A673 (cell line): ENCODE data around the gene B4GALNT1. TPM values are rescaled to one million over a fixed set of nuclear protein-coding genes. Genes with fewer than 3 reads are reported as not detected.
"Not testable (repeated sequence)": the region's sequence is repeated elsewhere in the genome, so short reads cannot be mapped to it uniquely, and the experiment has no call there.

ENCODE experiments used
- BruUV-seq: library from RNA; stranded (reverse); fragments of 400-500 nt; replicated peaks from 2 replicates; lab custom pipeline; 2021; lab: Mats Ljungman, UMichigan
- CTCF ChIA-PET: fragments of 300-600 bp; sonication (Branson Sonifier 250); formaldehyde crosslinking; loops from one replicate; lab custom pipeline; 2022; ENCODE audit warnings: antibody characterized with exemption; lab: Charles Lee
- POLR2A ChIA-PET: fragments of 300-600 bp; sonication (Branson Sonifier 250); formaldehyde crosslinking; loops from one replicate; lab custom pipeline; 2022; ENCODE audit warnings: antibody characterized with exemption; ENCODE audit not compliant: low non-redundant PET; lab: Charles Lee
- DNase-seq: peaks from one replicate; pipeline ENCODE4 v3.0.0-alpha.2; 2015; ENCODE audit warnings: low spot score
- H3K27ac ChIP-seq: fragments of 200-600 bp; sonication (generic); 2 replicates; pipeline ENCODE4 v1.5.1; 2016; ENCODE audit warnings: mixed run types, low read depth, mild to moderate bottlenecking, mixed read lengths, antibody characterized with exemption, low read length; ENCODE audit not compliant: poor library complexity, severe bottlenecking
- H3K27me3 ChIP-seq: fragments of 200-600 bp; sonication (generic); replicated peaks from 2 replicates; pipeline ENCODE4 v1.6.1; 2017; ENCODE audit warnings: mixed run types, low read depth, mild to moderate bottlenecking, mixed read lengths, antibody characterized with exemption, low read length; ENCODE audit not compliant: insufficient read depth, poor library complexity
- H3K36me3 ChIP-seq: fragments of 200-600 bp; sonication (generic); 2 replicates; pipeline ENCODE4 v1.6.1; 2016; ENCODE audit warnings: mixed run types, mild to moderate bottlenecking, mixed read lengths, antibody characterized with exemption, low read length; ENCODE audit not compliant: insufficient read depth, poor library complexity, severe bottlenecking
- H3K4me1 ChIP-seq: fragments of 200-600 bp; sonication (generic); 2 replicates; pipeline ENCODE4 v1.6.1; 2017; ENCODE audit warnings: mixed run types, mild to moderate bottlenecking, mixed read lengths, antibody characterized with exemption, low read length; ENCODE audit not compliant: insufficient read depth, poor library complexity, severe bottlenecking
- H3K4me3 ChIP-seq: fragments of 200-600 bp; sonication (generic); 2 replicates; pipeline ENCODE4 v1.5.1; 2016; ENCODE audit warnings: low read depth, mixed run types, mild to moderate bottlenecking, mixed read lengths, low read length; ENCODE audit not compliant: poor library complexity, severe bottlenecking
- H3K9me3 ChIP-seq: fragments of 200-600 bp; sonication (generic); 2 replicates; pipeline ENCODE4 v1.6.1; 2016; ENCODE audit warnings: mixed run types, low read depth, mild to moderate bottlenecking, mixed read lengths, antibody characterized with exemption, low read length; ENCODE audit not compliant: poor library complexity, severe bottlenecking
- EZH2 ChIP-seq: fragments of 200-600 bp; sonication (generic); IDR thresholded peaks from 2 replicates; pipeline ENCODE4 v1.6.1; 2017; ENCODE audit warnings: borderline replicate concordance, low read depth, mild to moderate bottlenecking, mixed read lengths, antibody characterized with exemption, low read length; ENCODE audit not compliant: poor library complexity, severe bottlenecking
- intact Hi-C: fragments of 100-400 bp; cut with micrococcal nuclease; formaldehyde crosslinking; loops from one replicate; pipeline ENCODE4 v1.10.0; 2022; ENCODE audit not compliant: unreplicated experiment
- total RNA-seq: library from RNA; stranded (reverse); gene quantifications from 2 replicates; pipeline ENCODE4 v1.2.3, GENCODE V29; 2021
- TF ChIP-seq, protein P1 (sequence below): fragments of 300-800, 200-600 bp; sonication (generic); conservative IDR thresholded peaks from 2 replicates; pipeline ENCODE4 v1.5.1; 2017; ENCODE audit warnings: low read depth, mild to moderate bottlenecking, antibody characterized with exemption, low read length, moderate library complexity, mixed read lengths

Gene B4GALNT1
- total RNA-seq, 1 experiment from 2014 or later: 34.5 TPM

DNA sequence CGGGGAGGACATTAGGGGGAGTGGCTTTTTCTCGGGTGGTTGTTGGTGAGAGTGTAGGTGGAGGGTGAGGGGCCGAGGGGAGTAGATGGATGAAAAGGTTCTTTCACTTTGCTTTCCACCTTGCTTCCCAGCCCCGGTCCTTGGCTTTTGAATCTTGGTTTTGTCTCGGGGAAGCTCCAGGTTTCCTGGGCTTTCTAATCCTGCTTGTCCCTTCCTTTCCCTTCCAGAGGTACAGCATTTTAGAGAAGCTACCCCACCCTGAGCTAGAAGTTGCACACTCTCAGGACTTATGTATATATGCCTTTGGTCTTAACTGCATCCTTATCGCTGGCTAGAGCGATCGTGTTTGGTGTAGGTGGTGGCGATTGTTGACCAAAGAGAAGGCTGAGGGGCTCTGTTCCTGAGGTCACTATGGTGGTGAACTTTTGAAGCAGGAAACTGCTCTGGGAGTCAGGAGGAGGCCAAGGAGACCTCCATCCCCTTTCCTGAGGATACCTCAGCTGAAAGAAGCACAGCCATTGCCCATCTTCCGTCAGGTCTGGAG lies 41.1 kb downstream of the B4GALNT1 start:
- no peak for DNase-seq
- no peaks in the 10 kb centered on the region for H3K9me3 ChIP-seq
- BruUV-seq: TSS peak; percentile 49
- TF ChIP-seq, protein P1, sequence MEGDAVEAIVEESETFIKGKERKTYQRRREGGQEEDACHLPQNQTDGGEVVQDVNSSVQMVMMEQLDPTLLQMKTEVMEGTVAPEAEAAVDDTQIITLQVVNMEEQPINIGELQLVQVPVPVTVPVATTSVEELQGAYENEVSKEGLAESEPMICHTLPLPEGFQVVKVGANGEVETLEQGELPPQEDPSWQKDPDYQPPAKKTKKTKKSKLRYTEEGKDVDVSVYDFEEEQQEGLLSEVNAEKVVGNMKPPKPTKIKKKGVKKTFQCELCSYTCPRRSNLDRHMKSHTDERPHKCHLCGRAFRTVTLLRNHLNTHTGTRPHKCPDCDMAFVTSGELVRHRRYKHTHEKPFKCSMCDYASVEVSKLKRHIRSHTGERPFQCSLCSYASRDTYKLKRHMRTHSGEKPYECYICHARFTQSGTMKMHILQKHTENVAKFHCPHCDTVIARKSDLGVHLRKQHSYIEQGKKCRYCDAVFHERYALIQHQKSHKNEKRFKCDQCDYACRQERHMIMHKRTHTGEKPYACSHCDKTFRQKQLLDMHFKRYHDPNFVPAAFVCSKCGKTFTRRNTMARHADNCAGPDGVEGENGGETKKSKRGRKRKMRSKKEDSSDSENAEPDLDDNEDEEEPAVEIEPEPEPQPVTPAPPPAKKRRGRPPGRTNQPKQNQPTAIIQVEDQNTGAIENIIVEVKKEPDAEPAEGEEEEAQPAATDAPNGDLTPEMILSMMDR: no peak
- TF ChIP-seq EZH2: no peak
- POLR2A ChIA-PET: no interaction called here
- H3K4me3 ChIP-seq: peak overlapping the region; percentile 82
- H3K27ac ChIP-seq: peak overlapping the region; percentile 48
- peaks cover under 1% of the 10 kb centered on the region for H3K27me3 ChIP-seq
- intact Hi-C loops: no loop called here
- CTCF ChIA-PET: interaction anchor here (2.6 kb wide), 1 partner anchor 8 kb away, joined by 13 read pairs; no protein-coding TSS in a partner anchor
- peaks cover 7% of the 10 kb centered on the region for H3K4me1 ChIP-seq
- no peaks in the 10 kb centered on the region for H3K36me3 ChIP-seq

DNA sequence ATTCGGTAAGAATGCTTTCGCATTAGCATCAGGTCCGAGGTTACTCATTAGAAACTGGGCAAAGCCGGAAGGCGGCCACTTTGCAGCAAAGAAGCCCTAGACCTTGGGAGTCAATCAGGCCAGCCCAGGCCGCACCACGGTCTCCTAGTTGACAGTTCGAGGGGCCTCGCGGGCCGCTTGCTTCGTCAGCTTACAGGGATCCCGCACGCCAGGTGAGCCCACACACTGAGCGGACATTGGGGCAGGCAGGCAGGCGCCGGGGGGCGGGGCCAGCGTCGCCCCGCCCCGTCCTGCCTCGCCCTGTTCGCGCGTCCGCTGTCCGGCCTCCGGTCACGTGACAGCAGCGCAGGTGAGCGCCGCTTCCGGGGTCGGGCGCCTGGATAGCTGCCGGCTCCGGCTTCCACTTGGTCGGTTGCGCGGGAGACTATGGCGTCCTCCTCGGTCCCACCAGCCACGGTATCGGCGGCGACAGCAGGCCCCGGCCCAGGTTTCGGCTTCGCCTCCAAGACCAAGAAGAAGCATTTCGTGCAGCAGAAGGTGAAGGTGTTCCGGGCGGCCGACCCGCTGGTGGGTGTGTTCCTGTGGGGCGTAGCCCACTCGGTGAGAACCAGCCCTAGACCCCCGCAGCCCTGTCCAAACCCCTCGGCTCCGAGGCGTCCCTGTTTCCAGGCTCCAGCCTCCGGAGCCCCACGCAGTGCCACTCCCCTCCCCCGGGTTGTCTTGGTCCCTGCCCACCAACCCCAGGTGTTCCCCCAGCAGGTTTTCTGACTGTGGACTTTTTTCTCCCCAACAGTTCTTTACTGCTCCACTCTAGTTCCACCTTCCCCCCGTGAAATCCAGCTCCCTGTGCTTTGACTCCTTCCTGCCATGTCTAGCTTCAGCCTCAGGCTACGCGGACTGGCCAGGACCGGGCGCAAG lies 41.9 kb downstream of the B4GALNT1 start, which contains the start of gene PIP4K2C:
Gene PIP4K2C (plus strand): TSS at position 329 of the 918 bp plus-strand sequence. CDS start 98 bp downstream, at position 427.
- Histone ChIP-seq H3K9me3 (no peaks in the 10 kb centered on the region), H3K36me3 (no peaks in the 10 kb centered on the region), H3K27ac (peak within 1 kb of the TSS; percentile 48), H3K4me1 (peaks cover 7% of the 10 kb centered on the region), H3K4me3 (peak within 1 kb of the TSS; percentile 82), H3K27me3 (peaks cover 4% of the 10 kb centered on the region)
- CTCF ChIA-PET: interaction anchor here (2.6 kb wide), 1 partner anchor 8 kb away, joined by 13 read pairs; no protein-coding TSS in a partner anchor
- BruUV-seq: no TSS peak
- POLR2A ChIA-PET: no interaction called here
- peak; percentile 61 for DNase-seq
- intact Hi-C loops: no loop called here
- TF ChIP-seq EZH2: no peak
- TF ChIP-seq, protein P1: no peak

DNA sequence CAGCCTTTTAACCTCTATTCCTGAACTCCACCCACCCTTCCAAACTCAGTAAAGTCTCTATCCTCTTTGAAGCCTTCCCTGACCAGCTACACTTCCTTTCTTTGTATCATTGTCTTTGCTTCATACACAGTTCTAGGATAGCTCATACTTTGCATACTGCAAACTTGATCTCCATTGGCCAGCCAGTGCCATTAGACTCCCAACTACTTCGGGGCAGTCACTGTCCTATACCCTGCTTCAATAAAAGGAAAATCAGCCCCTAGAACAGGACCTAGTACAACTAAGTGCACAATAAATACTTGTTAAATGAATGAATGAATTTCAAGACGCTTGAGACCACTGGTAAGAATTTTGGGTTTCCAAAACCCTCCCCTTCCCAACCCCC lies 42.5 kb downstream of the B4GALNT1 start:
- CTCF ChIA-PET: interaction anchor here (0.6 kb wide), 1 partner anchor 25 kb away, joined by 5 read pairs; no protein-coding TSS in a partner anchor
- Histone ChIP-seq H3K36me3 (no peaks in the 10 kb centered on the region), H3K9me3 (no peaks in the 10 kb centered on the region), H3K27ac (peak overlapping the region; percentile 48), H3K4me3 (peak overlapping the region; percentile 82), H3K27me3 (peaks cover 4% of the 10 kb centered on the region), H3K4me1 (peaks cover 7% of the 10 kb centered on the region)
- no peak for TF ChIP-seq EZH2
- TF ChIP-seq, protein P1: no peak
- POLR2A ChIA-PET: no interaction called here
- no TSS peak for BruUV-seq
- DNase-seq: no peak
- intact Hi-C loops: no loop called here

DNA sequence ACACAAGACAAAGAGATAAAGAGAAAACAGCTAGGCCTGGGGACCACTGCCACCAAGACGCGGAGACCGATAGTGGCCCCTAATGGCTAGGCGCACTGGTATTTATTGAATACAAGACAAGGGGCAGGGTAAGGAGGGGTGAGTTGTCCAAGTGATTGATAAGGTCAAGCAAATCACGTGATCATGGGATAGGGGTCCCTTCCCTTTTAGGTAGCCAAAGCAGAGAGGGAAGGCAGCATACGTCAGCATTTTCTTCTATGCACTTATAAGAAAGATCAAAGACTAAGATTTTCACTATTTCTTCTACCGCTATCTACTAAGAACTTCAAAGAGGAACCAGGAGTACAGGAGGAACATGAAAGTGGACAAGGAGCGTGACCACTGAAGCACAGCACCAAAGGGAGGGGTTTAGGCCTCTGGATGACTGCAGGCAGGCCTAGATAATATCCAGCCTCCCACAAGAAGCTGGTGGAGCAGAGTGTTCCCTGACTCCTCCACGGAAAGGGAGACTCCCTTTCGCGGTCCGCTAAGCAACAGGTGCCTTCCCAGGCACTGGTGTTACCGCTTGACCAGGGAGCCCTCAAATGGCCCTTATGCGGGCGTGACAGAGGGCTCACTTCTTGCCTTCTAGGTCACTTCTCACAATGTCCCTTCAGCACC lies 43.9 kb downstream of the B4GALNT1 start:
- BruUV-seq, H3K36me3 ChIP-seq, H3K27me3 ChIP-seq, H3K27ac ChIP-seq, CTCF ChIA-PET, H3K4me1 ChIP-seq, POLR2A ChIA-PET, H3K4me3 ChIP-seq, DNase-seq, intact Hi-C loops, H3K9me3 ChIP-seq: not testable (repeated sequence)
